Upper lobe of right lung (tissue), 1 donor: ENCODE data around the gene ZNRF3. TPM values are rescaled to one million over a fixed set of nuclear protein-coding genes. Genes with fewer than 3 reads are reported as not detected.
"Not testable (repeated sequence)": the region's sequence is repeated elsewhere in the genome, so short reads cannot be mapped to it uniquely, and the experiment has no call there.

ENCODE experiments used
- ATAC-seq: fragments of 200-7000 bp; cut with Tn5 transposase; one replicate; pipeline ENCODE4 v1.9.1; 2020; ENCODE audit warnings: mild to moderate bottlenecking, moderate library complexity
- DNase-seq: peaks from one replicate; pipeline ENCODE4 v3.0.0-alpha.2; 2020
- H3K27ac ChIP-seq: fragments of 200-600 bp; one replicate; pipeline ENCODE4 v1.8.0; 2022
- H3K27me3 ChIP-seq: fragments of 200-600 bp; one replicate; pipeline ENCODE4 v1.8.0; 2022; ENCODE audit warnings: mild to moderate bottlenecking
- H3K36me3 ChIP-seq: fragments of 200-600 bp; one replicate; pipeline ENCODE4 v1.8.0; 2022
- H3K4me1 ChIP-seq: fragments of 200-600 bp; one replicate; pipeline ENCODE4 v1.8.0; 2022
- H3K4me3 ChIP-seq: fragments of 200-600 bp; one replicate; pipeline ENCODE4 v1.8.0; 2022; ENCODE audit warnings: mild to moderate bottlenecking
- H3K9me3 ChIP-seq: fragments of 200-600 bp; one replicate; pipeline ENCODE4 v1.8.0; 2022
- CTCF ChIP-seq: fragments of 200-600 bp; IDR thresholded peaks from one replicate; pipeline ENCODE4 v1.8.0; 2022; ENCODE audit warnings: antibody characterized with exemption
- intact Hi-C: fragments of 100-400 bp; cut with DNase I; formaldehyde crosslinking; loops from one replicate; pipeline ENCODE4 v1.11.0; 2022
- total RNA-seq: library from RNA; stranded (reverse); fragmentation: NEBNext Ultra II Directional; extraction: Animal tissue kit (Norgen Biotek cat#: 25700); gene quantifications from one replicate; pipeline ENCODE4 v1.2.1, GENCODE V29; 2021
- donor health status: DM: no; HTN: yes; CAD: no; lungs with severe emphysema.

Gene ZNRF3
- total RNA-seq, 1 donor from 2014 or later: 15.8 TPM

- peaks cover 5% of the 10 kb centered on the region for H3K4me1 ChIP-seq
- H3K27ac ChIP-seq: no peak overlapping the region
- no peaks in the 10 kb centered on the region for H3K9me3 ChIP-seq
- intact Hi-C loops: no loop called here
- peak; percentile 90 for ATAC-seq
- no peak for TF ChIP-seq CTCF
- no peak overlapping the region for H3K4me3 ChIP-seq
- DNase-seq: no peak
- no peaks in the 10 kb centered on the region for H3K27me3 ChIP-seq
- no peaks in the 10 kb centered on the region for H3K36me3 ChIP-seq
Measured at GRCh38 chr22:28864878-28865596, 18.3 kb upstream of the ZNRF3 start.

- Histone ChIP-seq H3K4me3 (no peak overlapping the region), H3K36me3 (no peaks in the 10 kb centered on the region), H3K9me3 (no peaks in the 10 kb centered on the region), H3K27me3 (no peaks in the 10 kb centered on the region), H3K27ac (no peak overlapping the region), H3K4me1 (peaks cover 5% of the 10 kb centered on the region)
- ATAC-seq: no peak
- intact Hi-C loops: no loop called here
- TF ChIP-seq CTCF: no peak
- no peak for DNase-seq
Measured at GRCh38 chr22:28867191-28867590, 16.2 kb upstream of the ZNRF3 start.

GRCh38 chr22:28868389-28868788 lies 15.0 kb upstream of the ZNRF3 start:
- intact Hi-C loops, H3K27ac ChIP-seq, DNase-seq, H3K4me1 ChIP-seq, H3K36me3 ChIP-seq, H3K9me3 ChIP-seq, H3K4me3 ChIP-seq, H3K27me3 ChIP-seq: not testable (repeated sequence)
- ATAC-seq: peak; percentile 23

GRCh38 chr22:28869736-28870135 lies 13.6 kb upstream of the ZNRF3 start:
- H3K27me3 ChIP-seq: no peaks in the 10 kb centered on the region
- H3K4me1 ChIP-seq: peaks cover 5% of the 10 kb centered on the region
- H3K36me3 ChIP-seq: no peaks in the 10 kb centered on the region
- no peak overlapping the region for H3K4me3 ChIP-seq
- no peaks in the 10 kb centered on the region for H3K9me3 ChIP-seq
- no peak for TF ChIP-seq CTCF
- ATAC-seq (no peak), DNase-seq (no peak)
- no peak overlapping the region for H3K27ac ChIP-seq
- intact Hi-C loops: no loop called here

DNA sequence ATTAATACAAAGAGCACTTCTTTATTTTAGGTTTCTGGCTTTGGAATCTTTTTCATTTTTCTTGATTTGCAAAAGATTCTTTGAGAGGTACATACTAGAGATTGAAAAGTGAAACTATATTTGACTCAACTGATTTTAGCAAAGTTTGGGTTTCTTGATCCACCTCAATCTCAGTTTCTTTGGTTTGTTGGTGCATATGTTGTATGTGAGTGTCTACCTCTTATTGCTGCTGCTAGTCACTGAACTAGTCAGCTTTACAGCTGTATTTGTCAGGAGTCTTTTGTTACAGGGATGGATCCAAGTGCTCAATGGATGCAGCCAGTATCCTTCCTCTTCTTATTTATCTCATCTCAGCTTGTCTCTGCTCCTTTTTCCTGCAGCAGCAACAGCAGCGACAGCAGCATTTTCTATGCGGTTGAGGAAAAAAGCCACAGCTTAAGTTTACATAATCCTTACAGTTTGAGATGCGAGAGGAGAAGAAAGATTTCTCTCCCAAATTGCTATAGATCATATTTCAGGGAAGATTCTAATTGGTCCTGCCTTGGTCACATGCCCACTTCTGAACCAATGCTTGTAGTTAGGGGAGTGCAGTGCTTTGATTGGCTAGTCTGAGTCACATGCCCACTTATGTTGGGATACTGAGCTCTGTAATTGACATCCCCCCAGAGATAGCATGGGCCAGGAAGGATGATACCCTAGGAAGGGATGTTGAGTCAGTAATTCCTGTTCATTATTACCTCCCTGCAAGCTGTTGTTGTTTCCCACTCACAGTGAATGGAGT lies 10.0 kb upstream of the ZNRF3 start:
- DNase-seq (no peak), ATAC-seq (no peak)
- TF ChIP-seq CTCF: no peak
- intact Hi-C loops: no loop called here
- Histone ChIP-seq H3K27me3 (no peaks in the 10 kb centered on the region), H3K9me3 (no peaks in the 10 kb centered on the region), H3K27ac (no peak overlapping the region), H3K4me3 (no peak overlapping the region), H3K36me3 (no peaks in the 10 kb centered on the region), H3K4me1 (no peaks in the 10 kb centered on the region)

DNA sequence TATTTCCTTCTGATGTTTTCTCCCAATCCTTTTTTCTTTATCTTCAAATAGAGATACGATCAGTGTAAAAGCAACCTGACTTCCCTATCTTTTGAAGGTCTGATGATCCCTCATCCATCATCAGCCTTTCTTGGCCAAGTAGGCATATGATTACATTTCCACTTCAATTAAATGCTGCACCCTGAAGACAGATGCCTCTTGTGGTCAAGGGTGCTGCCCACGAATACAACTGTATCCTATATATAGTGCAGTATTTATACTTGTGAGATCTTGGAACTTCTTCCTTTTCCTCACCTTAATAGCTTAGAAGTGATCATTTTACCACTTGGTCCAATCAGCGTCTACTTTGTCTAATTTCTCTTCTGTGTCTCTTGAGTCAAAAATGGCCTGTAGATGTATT lies 9.3 kb upstream of the ZNRF3 start:
- intact Hi-C loops: no loop called here
- no peak overlapping the region for H3K27ac ChIP-seq
- no peaks in the 10 kb centered on the region for H3K36me3 ChIP-seq
- ATAC-seq (no peak), DNase-seq (no peak)
- no peak for TF ChIP-seq CTCF
- no peaks in the 10 kb centered on the region for H3K27me3 ChIP-seq
- H3K4me1 ChIP-seq: no peaks in the 10 kb centered on the region
- H3K9me3 ChIP-seq: no peaks in the 10 kb centered on the region
- no peak overlapping the region for H3K4me3 ChIP-seq
